DOHH2 (cell line): Measurements from ENCODE around the gene CD209.

Experiments
- H3F3A ChIP-seq: fragments of 200-600 bp; sonication (generic), shearing (Covaris generic); 2 replicates; pipeline ENCODE4 v1.6.0; 2016; ENCODE audit warnings: antibody characterized with exemption, mild to moderate bottlenecking; ENCODE audit not compliant: control insufficient read depth, insufficient read depth
- H3K27ac ChIP-seq: fragments of 200-600 bp; sonication (generic); 2 replicates; pipeline ENCODE4 v1.5.1; 2014; ENCODE audit warnings: low read depth, mild to moderate bottlenecking, low read length, moderate library complexity
- H3K27me3 ChIP-seq: fragments of 200-600 bp; sonication (generic); 2 replicates; pipeline ENCODE4 v1.6.1; 2014; ENCODE audit warnings: mild to moderate bottlenecking, low read length, mixed read lengths; ENCODE audit not compliant: control insufficient read depth
- H3K36me3 ChIP-seq: fragments of 200-600 bp; sonication (generic); 2 replicates; pipeline ENCODE4 v1.6.1; 2014; ENCODE audit warnings: mild to moderate bottlenecking, low read length, moderate library complexity, mixed read lengths; ENCODE audit not compliant: control insufficient read depth
- H3K4me1 ChIP-seq: fragments of 200-600 bp; sonication (generic); 2 replicates; pipeline ENCODE4 v1.6.1; 2014; ENCODE audit warnings: mild to moderate bottlenecking, low read length, mixed read lengths; ENCODE audit not compliant: control insufficient read depth
- H3K4me2 ChIP-seq: fragments of 200-600 bp; sonication (generic); 2 replicates; pipeline ENCODE4 v1.6.0; 2014; ENCODE audit warnings: mild to moderate bottlenecking, low read length, moderate library complexity
- H3K4me3 ChIP-seq: fragments of 200-600 bp; sonication (generic); 2 replicates; pipeline ENCODE4 v1.5.1; 2014; ENCODE audit warnings: mild to moderate bottlenecking, low read length, mixed read lengths
- H3K79me2 ChIP-seq: fragments of 200-600 bp; sonication (generic); 2 replicates; pipeline ENCODE4 v1.6.1; 2014; ENCODE audit warnings: mild to moderate bottlenecking, low read length, mixed read lengths; ENCODE audit not compliant: control insufficient read depth
- H3K9me2 ChIP-seq: fragments of 200-600 bp; sonication (generic); replicated peaks from 2 replicates; pipeline ENCODE4 v1.6.1; 2014; ENCODE audit warnings: mild to moderate bottlenecking, low read length, mixed read lengths; ENCODE audit not compliant: control insufficient read depth
- H3K9me3 ChIP-seq: fragments of 200-600 bp; sonication (generic); 2 replicates; pipeline ENCODE4 v1.6.1; 2014; ENCODE audit warnings: antibody characterized with exemption, low read length, mixed read lengths; ENCODE audit not compliant: control insufficient read depth, insufficient read depth
- H4K20me1 ChIP-seq: fragments of 200-600 bp; sonication (generic); 2 replicates; pipeline ENCODE4 v1.6.0; 2014; ENCODE audit warnings: low read depth, mild to moderate bottlenecking, antibody characterized with exemption, low read length, moderate library complexity; ENCODE audit not compliant: control insufficient read depth, insufficient read depth
- CTCF ChIP-seq: fragments of 200-600 bp; sonication (generic); IDR thresholded peaks from one replicate; pipeline ENCODE4 v1.5.1; 2014; ENCODE audit warnings: antibody characterized with exemption, mild to moderate bottlenecking, low read depth, low read length; ENCODE audit not compliant: poor library complexity, severe bottlenecking
- EZH2phosphoT487 ChIP-seq: fragments of 200-600 bp; sonication (generic); IDR thresholded peaks from 2 replicates; pipeline ENCODE4 v1.6.1; 2017; ENCODE audit warnings: borderline replicate concordance, mild to moderate bottlenecking, antibody characterized with exemption, low read length, moderate library complexity, mixed read lengths

CD209 gene

GRCh38 chr19:7792281-7792680, 44.9 kb upstream of the CD209 start:
- no peaks in the 10 kb centered on the region for H3K9me3 ChIP-seq
- no peaks in the 10 kb centered on the region for H3K79me2 ChIP-seq
- no peaks in the 10 kb centered on the region for H3F3A ChIP-seq
- no peaks in the 10 kb centered on the region for H3K36me3 ChIP-seq
- no peak overlapping the region for H3K4me2 ChIP-seq
- no peak for TF ChIP-seq EZH2phosphoT487
- no peak for TF ChIP-seq CTCF
- H3K4me3 ChIP-seq, result no peak overlapping the region
- peaks cover under 1% of the 10 kb centered on the region for H3K27me3 ChIP-seq
- H4K20me1 ChIP-seq, result no peaks in the 10 kb centered on the region
- H3K4me1 ChIP-seq, result no peaks in the 10 kb centered on the region
- H3K27ac ChIP-seq, result no peak overlapping the region
- H3K9me2 ChIP-seq, result no peaks in the 10 kb centered on the region

- no peaks in the 10 kb centered on the region for H3K36me3 ChIP-seq
- H3K79me2 ChIP-seq, result no peaks in the 10 kb centered on the region
- no peak overlapping the region for H3K4me3 ChIP-seq
- H4K20me1 ChIP-seq, result no peaks in the 10 kb centered on the region
- no peak overlapping the region for H3K4me2 ChIP-seq
- no peaks in the 10 kb centered on the region for H3K9me3 ChIP-seq
- no peak for TF ChIP-seq CTCF
- no peak for TF ChIP-seq EZH2phosphoT487
- no peaks in the 10 kb centered on the region for H3K9me2 ChIP-seq
- no peaks in the 10 kb centered on the region for H3K4me1 ChIP-seq
- H3K27ac ChIP-seq, result no peak overlapping the region
- no peaks in the 10 kb centered on the region for H3F3A ChIP-seq
- no peaks in the 10 kb centered on the region for H3K27me3 ChIP-seq
These were observed 43.1 kb upstream of the CD209 start for GRCh38 chr19:7790416-7790815.

GRCh38 chr19:7789447-7789846, 42.1 kb upstream of the CD209 start:
- 0 out of 2 replicates have a peak, but pooled peaks cover 2% of the 10 kb centered on the region for H3K27me3 ChIP-seq
- peaks cover 6% of the 10 kb centered on the region; the same call in 1 of the 2 replicates for H3K9me3 ChIP-seq
- no peak overlapping the region for H3K4me3 ChIP-seq
- TF ChIP-seq EZH2phosphoT487 (no peak), CTCF (no peak)
- H3F3A ChIP-seq, result no peaks in the 10 kb centered on the region
- H3K4me1 ChIP-seq, result no peaks in the 10 kb centered on the region
- no peak overlapping the region for H3K27ac ChIP-seq
- H3K79me2 ChIP-seq, result no peaks in the 10 kb centered on the region
- no peaks in the 10 kb centered on the region for H4K20me1 ChIP-seq
- no peaks in the 10 kb centered on the region for H3K9me2 ChIP-seq
- no peak overlapping the region for H3K4me2 ChIP-seq
- H3K36me3 ChIP-seq, result no peaks in the 10 kb centered on the region

GRCh38 chr19:7788933-7789323, 41.6 kb upstream of the CD209 start:
- TF ChIP-seq CTCF (no peak), EZH2phosphoT487 (no peak)
- peaks cover 6% of the 10 kb centered on the region; the same call in 1 of the 2 replicates for H3K9me3 ChIP-seq
- no peaks in the 10 kb centered on the region for H4K20me1 ChIP-seq
- H3K4me3 ChIP-seq, result no peak overlapping the region
- peaks cover 7% of the 10 kb centered on the region for H3K27me3 ChIP-seq
- no peaks in the 10 kb centered on the region for H3F3A ChIP-seq
- H3K9me2 ChIP-seq, result no peaks in the 10 kb centered on the region
- H3K4me1 ChIP-seq, result no peaks in the 10 kb centered on the region
- no peak overlapping the region for H3K27ac ChIP-seq
- no peaks in the 10 kb centered on the region for H3K79me2 ChIP-seq
- no peaks in the 10 kb centered on the region for H3K36me3 ChIP-seq
- H3K4me2 ChIP-seq, result no peak overlapping the region
